HEK293 (cell line): ENCODE measurements around the gene OR2AK2.

Source experiments
- CTCF ChIA-PET: fragments of 350-600 bp; formaldehyde crosslinking; extraction: SDS; loops from one replicate; lab custom pipeline; 2021; ENCODE audit warnings: antibody characterized with exemption; lab: Yijun Ruan, JAX
- POLR2A ChIA-PET: fragments of 300-600 bp; formaldehyde crosslinking; extraction: SDS; loops from one replicate; lab custom pipeline; 2020; ENCODE audit warnings: antibody characterized with exemption, inconsistent platforms; lab: Yijun Ruan, JAX
- H3K27ac ChIP-seq: fragments of 200-500 bp; sonication (Bioruptor generic); 2 replicates; pipeline ENCODE4 v1.5.1; 2014; ENCODE audit warnings: low read depth, low read length, control low read depth, inconsistent platforms; ENCODE audit errors: extremely low read depth
- H3K36me3 ChIP-seq, 2 experiments: fragments of 200-500 bp in 1 of 2; sonication (Bioruptor generic) in 1 of 2; 1 replicate in 1 of 2; 2 replicates in 1 of 2; pipeline ENCODE4 v1.5.1; 2014 to 2017; ENCODE audit warnings: inconsistent platforms in 2 of 2, low read length in 2 of 2; ENCODE audit not compliant: control insufficient read depth in 2 of 2, insufficient read depth in 1 of 2
- H3K4me1 ChIP-seq: fragments of 200-500 bp; sonication (Bioruptor generic); 2 replicates; pipeline ENCODE4 v1.5.1; 2014; ENCODE audit warnings: mild to moderate bottlenecking, low read length, inconsistent platforms; ENCODE audit not compliant: control insufficient read depth, insufficient read depth
- H3K4me3 ChIP-seq: 2 replicates; pipeline ENCODE4 v1.5.1; 2011; ENCODE audit warnings: low read depth, mild to moderate bottlenecking, control low read depth, low read length, moderate library complexity
- H3K9me3 ChIP-seq: fragments of 200-500 bp; sonication (Bioruptor generic); 2 replicates; pipeline ENCODE4 v1.5.1; 2014; ENCODE audit warnings: low read depth, low read length, inconsistent platforms; ENCODE audit not compliant: control insufficient read depth, insufficient read depth
- BCL11B ChIP-seq: fragments of 450-650 bp; formaldehyde crosslinking; IDR thresholded peaks from 2 replicates; pipeline ENCODE4 v1.5.1; 2016; ENCODE audit warnings: low read depth, missing biosample characterization, missing genetic modification characterization
- GFI1B ChIP-seq: fragments of 450-650 bp; formaldehyde crosslinking; IDR thresholded peaks from 2 replicates; pipeline ENCODE4 v1.5.1; 2016; ENCODE audit warnings: missing biosample characterization, missing genetic modification characterization
- HOXA7 ChIP-seq: sonication (generic); formaldehyde crosslinking; IDR thresholded peaks from 2 replicates; pipeline ENCODE4 v1.8.1; 2022; ENCODE audit warnings: missing genetic modification reagents, borderline replicate concordance
- INSM2 ChIP-seq: fragments of 450-650 bp; formaldehyde crosslinking; IDR thresholded peaks from 2 replicates; pipeline ENCODE4 v1.5.1; 2016; ENCODE audit warnings: missing biosample characterization, missing genetic modification characterization
- OSR2 ChIP-seq: fragments of 450-650 bp; formaldehyde crosslinking; IDR thresholded peaks from 2 replicates; pipeline ENCODE4 v1.5.1; 2016; ENCODE audit warnings: missing biosample characterization, missing genetic modification characterization
- PATZ1 ChIP-seq: fragments of 450-650 bp; formaldehyde crosslinking; IDR thresholded peaks from 2 replicates; pipeline ENCODE4 v1.5.1; 2016; ENCODE audit warnings: missing biosample characterization, missing genetic modification characterization
- REPIN1 ChIP-seq: fragments of 450-650 bp; formaldehyde crosslinking; IDR thresholded peaks from 2 replicates; pipeline ENCODE4 v1.5.1; 2017; ENCODE audit warnings: missing biosample characterization, missing genetic modification characterization, low read depth
- SALL2 ChIP-seq: fragments of 450-650 bp; formaldehyde crosslinking; IDR thresholded peaks from 2 replicates; pipeline ENCODE4 v1.5.0; 2017; ENCODE audit warnings: missing biosample characterization, mild to moderate bottlenecking, missing genetic modification characterization, borderline replicate concordance
- ZBTB17 ChIP-seq: fragments of 450-650 bp; formaldehyde crosslinking; IDR thresholded peaks from 2 replicates; pipeline ENCODE4 v1.5.1; 2016; ENCODE audit warnings: missing biosample characterization, missing genetic modification characterization
- ZBTB48 ChIP-seq: fragments of 450-650 bp; formaldehyde crosslinking; IDR thresholded peaks from 2 replicates; pipeline ENCODE4 v1.5.1; 2016; ENCODE audit warnings: missing biosample characterization, missing genetic modification characterization
- ZNF114 ChIP-seq: fragments of 450-650 bp; formaldehyde crosslinking; IDR thresholded peaks from 2 replicates; pipeline ENCODE4 v1.5.0; 2017; ENCODE audit warnings: missing biosample characterization, missing genetic modification characterization
- ZNF16 ChIP-seq: fragments of 450-650 bp; formaldehyde crosslinking; IDR thresholded peaks from 2 replicates; pipeline ENCODE4 v1.5.1; 2016; ENCODE audit warnings: low read depth, missing biosample characterization, missing genetic modification characterization
- ZNF239 ChIP-seq: fragments of 450-650 bp; formaldehyde crosslinking; IDR thresholded peaks from 2 replicates; pipeline ENCODE4 v1.5.1; 2016; ENCODE audit warnings: missing biosample characterization, missing genetic modification characterization
- ZNF513 ChIP-seq: fragments of 450-650 bp; IDR thresholded peaks from 2 replicates; pipeline ENCODE4 v1.5.1; 2018; ENCODE audit warnings: missing biosample characterization, missing genetic modification characterization
- ZNF529 ChIP-seq: fragments of 450-650 bp; formaldehyde crosslinking; IDR thresholded peaks from 2 replicates; pipeline ENCODE4 v1.5.1; 2017; ENCODE audit warnings: missing genetic modification characterization, missing biosample characterization; ENCODE audit not compliant: insufficient replicate concordance
- ZNF596 ChIP-seq: fragments of 450-650 bp; IDR thresholded peaks from 2 replicates; pipeline ENCODE4 v1.5.0; 2018; ENCODE audit warnings: missing biosample characterization, mild to moderate bottlenecking, missing genetic modification characterization, moderate library complexity
- ZNF645 ChIP-seq: fragments of 450-650 bp; formaldehyde crosslinking; IDR thresholded peaks from 2 replicates; pipeline ENCODE4; 2016; ENCODE audit warnings: missing biosample characterization, missing genetic modification characterization
- ZNF658 ChIP-seq: fragments of 450-650 bp; formaldehyde crosslinking; IDR thresholded peaks from 2 replicates; pipeline ENCODE4; 2016; ENCODE audit warnings: missing biosample characterization, missing genetic modification characterization
- ZNF830 ChIP-seq: fragments of 450-650 bp; IDR thresholded peaks from 2 replicates; pipeline ENCODE4 v1.5.0; 2018; ENCODE audit warnings: missing biosample characterization, missing genetic modification characterization, low read depth, mild to moderate bottlenecking, moderate library complexity

OR2AK2 gene

GRCh38 chr1:247923941-247924340, 41.1 kb upstream of the OR2AK2 start (continued):
- no peak for TF ChIP-seq PATZ1 (tag by site-specific recombination)
- no peak for TF ChIP-seq ZNF596 (tag by site-specific recombination)
- no peak for TF ChIP-seq ZBTB48 (tag by site-specific recombination)

GRCh38 chr1:247924868-247925267, 40.2 kb upstream of the OR2AK2 start, which contains the start of gene OR2AJ1:
Gene OR2AJ1, plus strand, starts transcription at chr1:247924889. Its CDS starts 8,880 bp downstream, at chr1:247933769.
- no peak for TF ChIP-seq ZBTB17
- TF ChIP-seq, all 188 proteins: peak for 0
- no peak within 1 kb of the TSS for H3K4me3 ChIP-seq
- no peaks in the 10 kb centered on the region for H3K9me3 ChIP-seq
- POLR2A ChIA-PET, result no interaction called here
- H3K36me3 ChIP-seq, result no peaks in the 10 kb centered on the region
- no peaks in the 10 kb centered on the region for H3K4me1 ChIP-seq
- CTCF ChIA-PET, result no interaction called here
- H3K27ac ChIP-seq, result no peak within 1 kb of the TSS

GRCh38 chr1:247933989-247934388, 31.0 kb upstream of the OR2AK2 start:
- H3K36me3 ChIP-seq, result no peaks in the 10 kb centered on the region
- no peak overlapping the region for H3K4me3 ChIP-seq
- H3K4me1 ChIP-seq, result no peaks in the 10 kb centered on the region
- ChIA-PET POLR2A (no interaction called here), CTCF (no interaction called here)
- no peak for TF ChIP-seq INSM2 (tag by site-specific recombination)
- TF ChIP-seq REPIN1, result no peak
- no peak for TF ChIP-seq ZNF529 (tag by site-specific recombination)
- TF ChIP-seq ZNF239 (tag by site-specific recombination), result no peak
- no peak for TF ChIP-seq ZNF513 (tag by site-specific recombination)
- TF ChIP-seq SALL2 (tag by site-specific recombination), result no peak
- no peak for TF ChIP-seq ZNF645 (tag by site-specific recombination)
- TF ChIP-seq OSR2 (tag by site-specific recombination), result no peak
- no peak for TF ChIP-seq ZNF16 (tag by site-specific recombination)
- no peak for TF ChIP-seq ZNF114 (tag by site-specific recombination)
- H3K27ac ChIP-seq, result no peak overlapping the region
- H3K9me3 ChIP-seq, result no peaks in the 10 kb centered on the region

- Histone ChIP-seq H3K4me3 (no peak overlapping the region), H3K4me1 (no peaks in the 10 kb centered on the region), H3K9me3 (no peaks in the 10 kb centered on the region)
- ChIA-PET POLR2A (no interaction called here), CTCF (no interaction called here)
- TF ChIP-seq BCL11B (tag by site-specific recombination) (no peak), GFI1B (no peak), ZNF830 (tag by site-specific recombination) (no peak), ZNF16 (tag by site-specific recombination) (no peak), ZNF658 (tag by site-specific recombination) (no peak), HOXA7 (no peak)
- TF ChIP-seq, all 188 proteins: peak for 0
- Histone ChIP-seq H3K27ac (no peak overlapping the region), H3K36me3 (no peaks in the 10 kb centered on the region)
These were observed 29.3 kb upstream of the OR2AK2 start for GRCh38 chr1:247935781-247936180.
